GM18499 (cell line): Measurements from ENCODE around the gene CD151.

Experiments used
- ATAC-seq: cut with Tn5 transposase; IDR thresholded peaks from one replicate; pipeline ENCODE4 v1.9.1; 2021; ENCODE audit warnings: moderate number of reproducible peaks; ENCODE audit not compliant: insufficient read depth, unreplicated experiment

CD151 gene

DNA sequence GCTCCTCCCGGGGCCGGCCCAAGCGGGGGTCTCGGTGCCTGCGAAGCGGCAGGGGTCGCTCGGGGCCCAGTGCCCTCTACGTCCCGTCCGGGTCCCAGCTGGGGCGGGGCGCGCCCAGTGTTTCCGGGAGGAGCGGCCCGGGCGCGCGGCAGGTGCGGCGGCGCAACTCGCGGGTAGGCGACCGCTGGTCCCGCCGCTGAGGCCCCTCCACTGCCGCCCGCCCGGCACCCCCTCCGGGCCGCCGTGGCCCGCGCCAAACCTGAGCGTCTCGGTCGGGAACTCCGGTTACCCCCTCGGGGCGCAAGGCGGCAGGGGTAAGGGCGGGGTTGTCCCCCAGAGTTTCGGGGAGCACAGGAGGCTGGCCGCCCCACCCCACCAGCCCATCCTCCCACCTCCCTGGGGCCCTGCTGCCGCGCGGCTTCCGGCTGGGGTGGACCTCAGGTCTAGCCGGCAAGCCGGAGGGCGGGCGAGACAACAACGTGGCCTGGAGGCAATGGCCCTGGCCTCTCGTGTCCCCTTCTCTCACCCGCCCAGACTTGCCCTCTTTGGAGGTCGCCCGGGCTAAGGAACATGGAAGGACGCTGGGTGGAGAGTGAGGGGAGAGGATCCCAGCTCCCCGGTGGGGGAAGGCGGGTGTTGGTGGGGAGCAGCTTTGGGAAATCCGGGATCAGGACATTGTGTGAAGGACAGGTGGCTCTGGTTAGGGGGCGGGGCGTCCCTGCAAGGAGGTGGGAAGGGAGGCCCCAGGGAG is 5.4 kb upstream of the CD151 start:
- ATAC-seq: no peak

DNA sequence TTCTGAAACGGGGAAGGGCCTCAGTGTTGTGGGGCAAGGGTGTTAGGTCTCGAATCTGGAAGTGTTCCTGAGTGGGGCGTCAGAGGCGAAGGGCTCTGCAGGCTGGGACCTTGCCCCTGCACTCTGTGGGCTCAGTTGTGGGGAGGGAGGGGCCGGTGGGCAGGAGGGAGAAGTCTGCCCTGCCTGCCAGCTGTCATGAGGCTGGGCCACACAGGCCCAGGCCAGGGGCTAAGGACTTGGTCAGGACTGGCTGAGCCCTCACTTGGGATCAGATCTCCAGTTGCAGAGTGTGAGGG is 4.9 kb upstream of the CD151 start, which contains the start of gene CRACR2B:
TSS of gene CRACR2B (plus strand) at position 23 of the 296 bp plus-strand sequence. CDS start 689 bp downstream, outside the sequence.
- ATAC-seq: no peak

DNA sequence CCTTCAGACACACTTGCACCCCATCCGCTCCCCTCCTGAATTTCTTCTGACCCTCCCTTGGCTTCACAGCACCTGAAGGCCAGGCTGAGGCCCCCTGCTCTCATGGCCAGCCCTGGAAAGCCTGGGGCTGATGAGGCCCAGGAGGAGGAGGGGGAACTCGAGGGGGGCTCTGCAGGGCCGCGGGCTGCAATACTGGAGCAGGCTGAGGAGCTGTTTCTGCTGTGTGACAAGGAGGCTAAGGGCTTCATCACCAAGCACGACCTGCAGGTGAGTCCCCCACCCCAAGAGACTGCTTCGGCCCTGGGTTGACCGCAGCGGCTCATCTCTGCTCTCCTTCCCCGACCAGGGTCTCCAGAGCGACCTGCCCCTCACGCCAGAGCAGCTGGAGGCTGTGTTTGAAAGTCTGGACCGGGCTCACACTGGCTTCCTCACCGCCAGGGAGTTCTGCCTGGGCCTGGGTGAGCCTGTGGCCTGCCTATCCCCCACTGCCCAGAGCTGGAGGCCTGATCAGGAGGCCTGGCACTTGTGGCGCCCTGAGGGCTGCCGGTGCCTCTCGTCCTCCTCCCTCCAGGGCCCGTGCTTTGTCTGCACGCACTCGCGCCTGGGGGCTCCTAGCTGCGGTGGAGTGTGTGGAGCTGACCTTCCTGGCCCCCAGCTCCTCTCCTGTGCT is 4.1 kb upstream of the CD151 start:
- ATAC-seq: no peak

DNA sequence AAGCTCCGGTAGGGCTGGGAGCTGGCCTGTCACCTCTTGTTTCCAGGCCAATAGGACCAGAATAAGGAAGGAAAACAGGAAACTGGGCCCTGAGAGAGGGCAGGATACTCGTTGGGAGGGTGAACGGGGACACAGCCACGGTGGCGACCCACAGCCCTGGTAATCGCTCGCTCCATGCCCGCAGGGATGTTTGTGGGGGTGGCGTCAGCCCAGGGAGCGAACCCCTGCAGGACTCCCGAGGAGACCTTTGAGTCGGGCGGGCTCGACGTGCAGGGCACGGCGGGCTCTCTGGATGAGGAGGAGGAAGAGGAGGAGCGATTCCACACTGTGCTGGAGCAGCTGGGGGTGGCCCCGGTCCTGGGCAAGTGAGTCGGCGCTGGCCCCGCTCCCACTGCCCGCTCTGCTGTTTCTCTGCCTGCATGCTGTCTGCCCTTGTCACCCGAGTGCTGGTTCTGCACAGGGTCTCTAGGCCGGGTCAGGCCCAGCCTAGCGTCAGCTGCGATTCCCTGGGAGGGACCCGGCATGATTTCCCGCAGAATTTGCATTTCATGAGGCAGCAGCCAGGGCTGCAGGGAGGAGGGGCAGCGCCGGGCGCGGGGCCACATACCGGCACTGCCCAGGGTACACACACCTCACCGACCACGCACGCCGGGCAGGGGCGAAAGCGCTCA is 3.4 kb upstream of the CD151 start:
- no peak for ATAC-seq

DNA sequence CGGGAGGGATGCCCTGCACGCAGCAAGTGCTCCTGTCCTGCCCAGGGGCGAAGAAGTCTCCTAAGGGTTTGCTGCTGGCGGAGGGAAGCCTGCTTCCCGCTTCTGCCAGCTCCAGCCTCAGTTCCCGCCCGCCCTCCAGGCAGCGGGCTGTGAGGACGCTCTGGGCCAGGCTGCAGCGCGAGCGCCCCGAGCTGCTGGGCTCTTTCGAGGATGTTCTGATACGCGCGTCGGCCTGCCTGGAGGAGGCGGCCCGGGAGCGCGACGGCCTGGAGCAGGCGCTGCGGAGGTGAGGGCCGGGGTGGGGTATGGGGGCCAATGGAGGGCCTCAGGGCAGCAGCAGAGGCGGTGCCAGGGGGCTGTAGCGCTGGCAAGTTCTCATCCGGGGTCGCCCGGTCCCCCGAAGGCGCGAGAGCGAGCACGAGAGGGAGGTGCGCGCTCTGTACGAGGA is 2.9 kb upstream of the CD151 start:
- no peak for ATAC-seq

DNA sequence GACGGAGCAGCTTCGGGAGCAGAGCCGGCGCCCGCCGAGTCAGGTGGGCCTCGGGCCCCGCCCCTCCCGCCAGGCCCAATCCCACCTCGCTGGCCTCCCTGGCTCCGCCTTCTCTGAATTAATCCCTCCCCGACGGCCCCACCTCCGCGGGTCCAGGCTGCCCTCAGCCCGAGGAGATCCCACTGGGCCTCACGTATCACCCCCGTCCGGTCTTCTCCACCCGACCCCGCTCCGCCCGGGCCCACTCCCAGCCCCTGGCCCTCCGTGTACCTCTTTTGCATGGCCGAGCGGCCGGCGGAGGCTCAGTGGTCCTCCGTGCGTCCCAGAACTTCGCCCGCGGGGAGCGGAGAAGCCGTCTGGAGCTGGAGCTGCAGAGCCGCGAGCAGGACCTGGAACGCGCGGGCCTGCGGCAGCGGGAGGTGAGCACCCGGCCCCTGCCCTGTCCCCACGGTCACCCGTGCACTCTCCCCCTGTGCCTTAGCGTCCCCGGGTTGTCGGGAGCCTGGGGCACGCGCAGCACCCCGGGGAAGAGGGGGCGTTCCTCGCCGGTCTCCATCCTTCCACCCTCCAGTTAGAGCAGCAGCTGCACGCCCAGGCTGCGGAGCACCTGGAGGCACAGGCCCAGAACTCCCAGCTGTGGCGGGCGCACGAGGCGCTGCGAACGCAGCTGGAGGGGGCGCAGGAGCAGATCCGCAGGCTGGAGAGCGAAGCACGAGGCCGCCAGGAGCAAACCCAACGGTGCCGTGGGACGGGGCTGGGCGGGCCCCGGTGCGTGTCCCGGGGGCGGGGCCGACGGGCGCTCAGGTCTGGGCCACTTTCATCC is 2.2 kb upstream of the CD151 start:
- no peak for ATAC-seq

DNA sequence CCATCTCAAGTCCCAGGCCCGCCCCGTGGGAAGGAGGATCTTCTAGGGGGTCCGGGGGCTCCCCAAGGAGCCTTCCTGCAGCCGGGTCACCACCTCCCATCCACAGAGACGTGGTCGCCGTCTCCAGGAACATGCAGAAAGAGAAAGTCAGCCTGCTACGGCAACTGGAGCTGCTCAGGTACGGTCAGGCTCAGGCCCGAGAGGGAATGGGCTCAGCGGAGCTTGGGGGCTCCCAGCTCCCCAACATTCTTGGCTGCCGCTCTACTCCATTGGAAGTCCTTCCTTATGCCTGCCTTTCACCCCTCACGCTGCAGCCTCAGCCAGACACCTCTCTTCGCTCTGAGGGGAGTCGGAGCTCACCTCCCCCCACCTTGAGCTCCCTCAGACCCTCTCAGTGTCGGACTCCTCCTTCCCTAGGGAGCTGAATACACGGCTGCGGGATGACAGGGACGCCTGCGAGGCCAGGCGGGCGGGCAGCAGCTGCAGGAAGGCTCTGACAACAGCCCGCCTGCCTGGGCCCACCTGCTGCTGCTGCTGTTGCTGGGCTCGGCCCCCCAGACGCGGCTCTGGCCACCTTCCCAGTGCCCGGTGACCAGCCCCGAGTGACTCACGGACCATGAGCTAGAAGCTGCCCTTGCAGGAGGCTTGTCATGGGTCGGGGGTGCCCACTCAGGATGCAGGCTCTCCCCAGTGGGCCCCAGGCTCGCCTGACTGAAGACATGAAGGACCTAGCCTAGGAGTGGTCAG is 1.5 kb upstream of the CD151 start:
- no peak for ATAC-seq

DNA sequence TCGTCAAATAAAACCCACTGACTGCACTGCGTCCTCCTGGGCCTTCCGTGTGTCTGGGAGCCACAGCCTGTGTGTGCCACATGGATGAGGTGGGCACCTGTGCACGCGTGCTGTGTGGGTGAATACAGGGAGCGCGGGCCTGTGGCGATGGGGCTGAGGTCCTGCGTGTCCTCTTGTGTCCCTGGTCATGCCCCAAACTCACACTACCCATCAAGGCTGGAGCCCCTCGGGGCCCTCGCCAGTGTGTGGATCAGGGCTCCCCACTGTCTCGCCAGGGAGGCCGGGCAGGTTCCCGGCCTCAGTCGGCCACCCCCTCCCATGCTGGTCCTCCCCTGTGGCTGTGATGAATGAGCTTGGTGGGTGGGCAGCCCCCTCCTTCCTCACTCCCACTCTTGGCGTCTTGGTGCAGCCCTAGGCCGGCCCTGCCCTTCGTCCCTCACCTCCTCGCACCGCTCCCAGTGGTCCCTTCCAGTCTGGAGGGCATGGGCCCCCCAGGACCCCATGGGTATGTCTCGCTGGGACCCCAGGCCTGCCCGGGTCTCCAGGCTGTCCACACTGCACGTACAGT is 707 bp upstream of the CD151 start:
- no peak for ATAC-seq

DNA sequence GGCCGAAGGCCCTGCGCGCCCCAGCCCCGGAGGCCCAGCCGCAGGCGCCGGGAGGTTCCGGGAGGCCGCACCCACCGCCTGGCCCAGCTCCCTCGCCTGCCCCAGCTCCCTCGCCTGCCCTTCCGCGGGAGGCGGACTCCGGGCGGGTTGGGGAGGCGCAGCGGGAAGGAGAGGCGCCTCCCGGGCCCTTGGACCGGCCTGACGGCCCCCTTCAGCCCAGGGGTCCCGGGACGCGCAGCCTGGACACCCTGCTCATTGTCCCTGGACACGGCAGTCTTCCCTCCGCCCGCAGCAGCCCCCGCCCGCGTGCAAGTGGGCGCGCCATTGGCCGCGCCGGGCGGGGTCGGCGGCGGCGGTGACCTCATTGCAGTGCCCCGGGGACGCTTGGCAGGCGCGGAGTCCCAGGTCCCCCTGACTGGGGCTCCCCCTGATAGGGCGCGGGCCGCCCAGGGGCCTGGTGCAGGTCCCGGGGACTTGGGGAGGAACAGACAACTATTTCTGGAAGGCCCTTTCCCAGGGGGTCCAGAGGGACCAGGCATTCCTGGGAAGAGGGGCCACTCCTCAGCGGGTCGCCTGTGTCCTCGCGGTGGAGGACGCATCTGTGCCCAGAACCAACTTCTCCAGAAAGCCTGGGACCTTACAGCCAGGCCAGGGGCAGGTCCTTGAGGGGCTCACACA is 501 bp downstream of the CD151 start:
- ATAC-seq: no peak

DNA sequence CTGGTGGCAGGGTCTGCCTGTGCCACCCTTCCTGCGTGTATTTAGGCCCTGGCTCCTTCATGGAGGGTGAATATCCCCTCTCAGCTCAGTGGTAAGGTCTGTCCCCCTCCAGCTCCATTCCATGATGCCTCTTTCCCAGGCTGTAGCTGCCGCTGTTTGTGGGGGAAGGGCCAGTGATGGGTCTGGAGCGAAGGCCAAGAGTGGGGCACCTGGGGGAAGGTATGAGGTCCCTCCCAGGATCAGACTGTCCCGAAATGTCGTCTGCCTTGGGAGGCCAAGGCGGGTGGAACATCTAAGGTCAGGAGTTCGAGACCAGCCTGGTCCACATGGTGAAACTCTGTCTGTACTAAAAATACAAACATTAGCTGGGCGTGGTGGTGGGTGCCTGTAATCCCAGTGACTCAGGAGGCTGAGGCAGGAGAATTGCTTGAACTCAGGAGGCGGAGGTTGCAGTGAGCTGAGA is 1.1 kb downstream of the CD151 start:
- ATAC-seq: no peak

DNA sequence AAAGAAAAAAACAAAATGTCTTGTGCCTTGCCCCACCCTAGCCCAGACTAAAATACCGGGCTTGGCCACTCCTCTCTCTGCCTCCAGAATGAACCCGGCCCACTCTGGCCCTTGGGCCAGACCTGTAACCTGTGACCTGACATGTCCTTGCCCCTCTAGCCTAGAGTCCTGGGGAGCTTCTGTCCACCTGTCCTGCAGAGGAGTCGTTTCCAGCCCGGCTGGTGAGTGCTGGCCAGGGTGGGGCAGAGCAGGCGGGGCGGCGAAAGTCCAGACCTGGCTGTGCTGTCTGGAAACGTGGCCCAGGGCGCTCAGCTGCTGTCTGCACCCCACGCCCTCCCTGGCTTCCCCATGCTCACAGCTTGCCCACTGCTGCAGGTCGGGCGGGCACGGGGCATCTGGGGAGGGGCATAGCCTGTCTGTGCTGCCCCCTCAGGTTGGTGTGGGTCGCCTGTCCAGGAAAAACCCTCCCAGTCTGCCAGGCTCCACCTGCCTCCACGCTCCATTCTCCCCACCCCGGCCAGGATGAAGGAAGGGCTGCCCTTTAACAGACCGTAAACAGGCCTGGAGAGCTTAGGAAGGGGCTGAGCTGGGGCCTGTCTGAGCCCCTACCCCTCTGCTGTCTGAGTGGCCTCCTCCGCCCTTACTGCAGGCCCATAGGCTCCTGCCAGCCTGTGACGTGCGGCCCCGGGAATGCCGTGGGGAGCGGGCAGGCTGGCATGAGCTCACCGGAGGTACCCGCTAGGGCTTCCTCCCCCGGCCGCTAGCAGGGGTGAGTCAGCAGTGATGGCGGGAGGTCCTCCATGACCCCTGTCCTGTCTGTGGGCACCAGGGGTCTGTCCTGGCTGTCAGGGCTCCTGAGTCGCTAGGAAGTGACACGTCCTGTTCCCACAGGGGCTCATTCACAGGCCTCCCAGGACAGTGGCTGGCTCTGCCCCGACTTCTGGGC is 1.9 kb downstream of the CD151 start:
- no peak for ATAC-seq

DNA sequence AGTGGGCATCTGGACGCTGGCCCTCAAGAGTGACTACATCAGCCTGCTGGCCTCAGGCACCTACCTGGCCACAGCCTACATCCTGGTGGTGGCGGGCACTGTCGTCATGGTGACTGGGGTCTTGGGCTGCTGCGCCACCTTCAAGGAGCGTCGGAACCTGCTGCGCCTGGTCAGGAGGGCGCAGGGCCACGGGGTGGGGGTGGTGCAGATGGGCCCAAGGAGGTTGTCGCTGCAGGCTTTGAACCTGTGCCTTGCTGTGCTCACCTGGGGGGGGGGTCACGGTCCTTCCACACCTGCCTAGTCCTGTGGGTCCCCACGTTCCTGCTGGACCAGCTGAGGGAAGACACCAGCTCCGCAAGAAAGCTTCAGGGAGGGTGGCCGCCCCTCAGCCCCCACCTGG is 3.5 kb downstream of the CD151 start:
- no peak for ATAC-seq

DNA sequence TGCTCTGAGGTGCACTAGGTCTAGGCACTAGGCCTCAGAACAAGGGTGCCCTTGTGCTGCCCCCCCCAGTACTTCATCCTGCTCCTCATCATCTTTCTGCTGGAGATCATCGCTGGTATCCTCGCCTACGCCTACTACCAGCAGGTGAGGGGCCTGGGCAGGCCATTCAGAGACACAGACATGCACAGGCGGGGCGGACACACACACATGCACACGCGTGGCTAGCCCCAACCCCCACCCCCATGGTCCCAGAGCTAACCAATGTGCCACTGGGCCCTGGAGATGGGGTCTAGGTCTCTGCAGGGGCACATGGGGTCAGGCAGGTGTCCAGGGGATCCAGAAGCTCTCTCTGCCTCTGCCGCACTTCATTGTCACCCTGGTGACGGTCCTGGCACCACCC is 3.9 kb downstream of the CD151 start:
- no peak for ATAC-seq

DNA sequence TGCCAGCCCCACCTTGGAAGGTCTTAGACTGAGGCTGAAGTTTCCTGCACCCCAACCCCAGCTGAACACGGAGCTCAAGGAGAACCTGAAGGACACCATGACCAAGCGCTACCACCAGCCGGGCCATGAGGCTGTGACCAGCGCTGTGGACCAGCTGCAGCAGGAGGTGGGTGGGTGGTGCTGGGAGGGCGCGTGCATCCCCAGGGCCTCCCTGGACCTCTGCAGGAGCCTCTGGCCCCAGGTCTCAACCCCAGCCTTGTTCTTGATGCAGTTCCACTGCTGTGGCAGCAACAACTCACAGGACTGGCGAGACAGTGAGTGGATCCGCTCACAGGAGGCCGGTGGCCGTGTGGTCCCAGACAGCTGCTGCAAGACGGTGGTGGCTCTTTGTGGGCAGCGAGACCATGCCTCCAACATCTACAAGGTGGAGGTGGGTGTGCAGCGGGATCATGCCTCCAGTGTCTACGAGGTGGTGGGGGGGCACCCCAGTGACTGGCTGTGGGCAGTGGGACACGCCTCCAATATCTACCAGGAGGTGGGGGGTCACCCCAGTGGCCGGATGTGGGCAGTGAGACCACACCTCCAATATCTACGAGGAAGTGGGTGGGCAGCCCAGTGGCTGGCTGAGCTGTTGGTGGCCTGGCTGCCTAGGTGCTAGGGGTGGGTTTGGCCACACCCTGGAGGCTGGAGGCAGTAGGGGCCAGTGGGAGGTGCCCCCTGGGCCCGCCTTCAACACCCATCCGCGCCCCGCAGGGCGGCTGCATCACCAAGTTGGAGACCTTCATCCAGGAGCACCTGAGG is 4.6 kb downstream of the CD151 start:
- ATAC-seq: no peak

DNA sequence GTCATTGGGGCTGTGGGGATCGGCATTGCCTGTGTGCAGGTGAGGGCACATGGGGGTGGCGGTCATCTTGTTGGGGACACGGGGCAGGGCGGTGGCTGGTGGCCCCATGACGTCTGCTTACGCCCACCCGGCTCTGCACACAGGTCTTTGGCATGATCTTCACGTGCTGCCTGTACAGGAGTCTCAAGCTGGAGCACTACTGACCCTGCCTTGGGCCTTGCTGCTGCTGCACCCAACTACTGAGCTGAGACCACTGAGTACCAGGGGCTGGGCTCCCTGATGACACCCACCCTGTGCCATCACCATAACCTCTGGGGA is 5.2 kb downstream of the CD151 start:
- no peak for ATAC-seq

DNA sequence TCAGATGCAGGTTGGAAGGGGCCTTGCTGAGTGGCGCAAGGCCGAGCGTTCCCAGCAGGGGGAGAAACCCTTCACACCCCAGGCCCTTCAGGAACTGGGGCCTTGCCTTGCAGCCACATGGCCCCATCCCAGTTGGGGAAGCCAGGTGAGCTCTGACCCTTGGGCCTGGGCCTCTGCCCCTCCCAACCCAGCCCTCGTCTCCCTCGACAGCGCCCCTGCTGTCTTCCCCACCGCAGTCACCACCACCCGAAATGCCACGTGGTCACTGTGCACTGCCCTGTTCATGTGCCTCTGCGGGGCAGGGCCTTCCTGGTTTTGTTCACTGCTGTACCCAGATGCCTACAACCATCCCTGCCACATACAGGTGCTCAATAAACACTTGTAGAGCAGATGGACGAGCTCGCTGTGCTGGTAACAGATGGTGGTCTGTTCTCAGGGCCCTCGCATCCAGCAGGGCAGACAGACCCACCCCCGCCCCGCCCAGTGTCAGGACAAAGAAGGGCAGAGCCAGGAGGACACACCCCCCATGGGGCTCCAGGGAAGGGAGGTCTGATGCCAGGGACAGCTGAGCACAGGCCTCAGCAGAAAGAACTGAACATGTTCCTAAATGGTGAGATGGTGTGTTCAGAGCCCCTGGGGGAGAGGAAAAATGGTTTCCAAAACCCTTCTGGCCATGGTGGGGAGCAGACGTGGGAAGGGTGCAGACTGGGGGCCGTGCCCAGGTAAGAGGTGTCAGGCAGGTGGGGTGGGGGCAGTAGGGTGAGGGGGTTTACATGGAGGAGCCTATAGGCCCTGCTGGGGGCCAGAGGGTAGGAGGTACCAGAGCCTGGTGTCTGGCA is 5.9 kb downstream of the CD151 start:
- ATAC-seq: no peak

DNA sequence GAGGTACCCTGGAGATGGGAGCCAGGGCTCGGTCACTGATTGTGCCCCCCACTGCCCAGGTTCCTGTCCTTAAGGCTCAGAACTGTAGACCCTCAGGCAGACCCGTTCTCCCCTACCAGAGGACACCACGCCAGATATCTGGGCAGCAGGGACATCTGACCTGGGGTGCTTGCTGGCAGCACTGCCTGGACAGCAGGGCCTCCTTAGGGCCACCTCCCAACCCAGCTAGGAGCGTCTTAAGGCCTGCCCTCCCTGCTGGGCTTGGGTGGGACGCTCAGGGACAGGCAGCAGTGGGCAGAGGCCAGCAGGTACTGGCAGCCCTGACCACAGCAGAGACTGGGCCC is 6.5 kb downstream of the CD151 start:
- no peak for ATAC-seq
